A172 (cell line): ENCODE data around the gene SDC1. TPM values are rescaled to one million over a fixed set of nuclear protein-coding genes. Genes with fewer than 3 reads are reported as not detected.
A peak's percentile ranks its signal among the peaks of the same experiment; 100 is the strongest.
"Not testable (repeated sequence)": the region's sequence is repeated elsewhere in the genome, so short reads cannot be mapped to it uniquely, and the experiment has no call there.

ENCODE experiments used
- DNase-seq: peaks from one replicate; pipeline ENCODE4 v3.0.0-alpha.2; 2015; ENCODE audit warnings: low spot score
- total RNA-seq: library from RNA; depleted of rRNA; stranded (reverse); fragments of >200 nt; shearing (Covaris generic); gene quantifications from 2 replicates; pipeline ENCODE4 v1.2.3, GENCODE V29; 2014

SDC1 gene
- total RNA-seq, 1 experiment from 2014 or later: 257 TPM

GRCh38 chr2:20196657-20197161, 28.2 kb downstream of the SDC1 start:
- DNase-seq: no peak

GRCh38 chr2:20196053-20196656, 28.8 kb downstream of the SDC1 start:
- no peak for DNase-seq

- DNase-seq: no peak
Measured at GRCh38 chr2:20195431-20196033, 29.4 kb downstream of the SDC1 start.

DNA sequence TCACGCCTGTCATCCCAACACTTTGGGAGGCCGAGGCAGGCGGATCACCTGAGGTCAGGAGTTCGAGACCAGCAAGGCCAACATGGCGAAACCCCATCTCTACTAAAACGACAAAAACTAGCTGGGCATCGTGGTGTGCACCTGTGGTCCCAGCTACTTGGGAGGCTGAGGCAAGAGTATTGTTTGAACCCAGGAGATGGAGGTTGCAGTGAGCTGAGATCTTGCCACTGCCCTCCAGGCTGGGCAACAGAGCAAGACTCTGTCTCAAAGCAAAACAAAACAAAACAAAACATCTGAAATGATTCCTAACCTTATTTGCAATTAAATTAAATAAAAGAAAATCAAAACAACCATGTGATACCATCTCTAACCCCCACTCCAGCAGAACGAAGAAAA, 29.9 kb downstream of the SDC1 start:
- DNase-seq: not testable (repeated sequence)

GRCh38 chr2:20194097-20195015, 30.6 kb downstream of the SDC1 start:
- no peak for DNase-seq

DNA sequence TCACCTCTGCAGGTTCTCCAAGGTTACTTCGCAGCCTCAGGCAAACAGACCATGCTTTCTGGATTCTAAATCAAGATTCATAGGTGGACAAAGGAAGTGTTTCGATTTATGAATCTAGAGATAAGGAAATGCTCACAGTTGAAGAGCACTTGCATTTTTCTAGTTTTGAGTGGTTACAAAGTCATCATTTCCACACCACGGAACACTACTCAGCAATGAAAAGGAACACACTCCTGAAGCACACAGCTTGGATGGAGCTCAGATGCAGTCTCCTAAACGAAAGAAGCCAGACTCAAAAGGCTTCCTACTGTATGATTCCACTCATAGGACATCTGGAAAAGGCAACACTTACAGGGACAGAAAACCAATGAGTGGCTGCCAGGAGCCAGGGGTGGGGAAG, 31.7 kb downstream of the SDC1 start:
- no peak for DNase-seq

GRCh38 chr2:20192781-20193180, 32.1 kb downstream of the SDC1 start:
- no peak for DNase-seq

DNA sequence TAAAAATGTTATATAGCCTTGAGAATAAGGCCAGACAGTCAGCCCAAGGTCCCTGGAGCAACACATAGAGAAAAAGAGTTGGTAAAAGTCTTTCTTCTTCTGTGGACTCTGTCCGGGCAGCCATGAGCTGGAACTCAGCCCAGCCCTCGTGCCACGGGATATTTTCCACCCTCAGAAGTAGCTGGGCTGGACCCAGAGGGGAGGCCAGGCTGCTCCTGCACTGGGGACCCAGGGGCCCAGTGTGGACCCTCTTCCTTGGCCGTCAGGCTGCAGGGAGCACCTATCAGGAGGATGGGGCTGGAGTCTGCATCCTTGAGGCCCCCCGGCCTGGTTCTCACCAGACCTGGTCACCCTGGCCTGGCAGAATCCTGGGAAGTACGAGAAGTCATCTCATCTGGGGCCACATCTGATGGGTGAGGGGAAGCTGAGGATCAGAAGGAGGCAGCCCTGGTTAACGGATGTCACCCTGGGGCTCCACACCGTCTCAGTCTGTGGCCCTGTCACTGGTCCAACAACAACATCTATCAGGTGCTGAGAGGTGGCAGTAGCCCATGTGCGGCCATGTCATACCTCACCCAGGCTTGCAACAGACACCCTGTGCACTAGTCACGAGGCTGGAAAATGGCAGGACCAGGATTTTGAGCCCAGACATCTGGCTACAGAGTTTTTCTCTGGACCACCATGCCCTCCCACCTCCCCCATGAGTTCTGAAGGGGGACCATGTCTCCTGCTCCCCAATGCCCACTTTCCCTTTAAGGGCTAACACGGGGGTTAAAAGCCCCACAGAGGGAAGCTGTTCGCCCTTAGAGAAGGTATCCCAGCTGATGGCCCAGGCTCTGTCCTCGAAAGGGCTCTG, 33.0 kb downstream of the SDC1 start:
- no peak for DNase-seq

- DNase-seq: peak; percentile 41
Measured at GRCh38 chr2:20190876-20191713, 33.8 kb downstream of the SDC1 start.

DNA sequence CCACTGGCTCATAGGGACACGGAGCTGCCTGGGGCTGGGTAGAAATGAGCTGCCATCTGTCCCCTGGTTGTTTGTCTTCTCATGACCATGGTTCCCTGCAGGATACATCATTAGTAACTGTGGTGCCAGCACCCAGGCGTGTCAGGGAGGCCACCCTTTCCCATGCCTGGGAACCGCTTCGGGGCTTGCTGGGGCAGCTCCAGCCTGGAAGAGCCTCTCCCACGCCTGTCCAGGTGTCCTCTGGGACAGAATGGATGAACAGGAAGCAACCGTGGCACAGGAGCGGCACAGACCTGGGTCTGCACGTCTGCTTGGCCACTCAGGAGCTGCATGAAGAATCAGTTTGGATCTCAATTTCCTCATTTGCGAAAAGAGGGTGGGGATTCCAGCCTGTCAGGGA, 34.8 kb downstream of the SDC1 start:
- DNase-seq: no peak

GRCh38 chr2:20189299-20189931, 35.5 kb downstream of the SDC1 start:
- no peak for DNase-seq

DNA sequence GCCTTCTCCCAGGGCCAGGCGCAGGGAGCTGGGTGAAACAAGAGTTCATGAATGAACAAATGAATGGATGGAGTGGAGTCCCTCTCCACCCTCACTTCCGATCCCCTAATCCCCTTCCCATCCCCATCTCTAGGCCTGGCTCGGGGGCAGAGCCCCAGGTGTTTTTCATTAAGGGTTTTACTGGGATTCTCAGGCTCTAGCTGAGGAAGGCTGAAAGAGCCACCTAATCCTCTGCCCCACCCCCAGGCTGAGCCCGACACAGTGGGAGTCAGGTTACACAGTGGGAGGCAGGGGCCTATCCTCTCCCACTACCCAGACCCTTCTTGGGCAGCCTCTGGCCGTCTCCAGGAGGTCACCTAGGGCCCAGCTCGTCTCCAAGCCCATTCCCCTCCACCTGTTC, 36.1 kb downstream of the SDC1 start:
- no peak for DNase-seq

- DNase-seq: no peak
Measured at GRCh38 chr2:20188201-20188600, 36.7 kb downstream of the SDC1 start.

DNA sequence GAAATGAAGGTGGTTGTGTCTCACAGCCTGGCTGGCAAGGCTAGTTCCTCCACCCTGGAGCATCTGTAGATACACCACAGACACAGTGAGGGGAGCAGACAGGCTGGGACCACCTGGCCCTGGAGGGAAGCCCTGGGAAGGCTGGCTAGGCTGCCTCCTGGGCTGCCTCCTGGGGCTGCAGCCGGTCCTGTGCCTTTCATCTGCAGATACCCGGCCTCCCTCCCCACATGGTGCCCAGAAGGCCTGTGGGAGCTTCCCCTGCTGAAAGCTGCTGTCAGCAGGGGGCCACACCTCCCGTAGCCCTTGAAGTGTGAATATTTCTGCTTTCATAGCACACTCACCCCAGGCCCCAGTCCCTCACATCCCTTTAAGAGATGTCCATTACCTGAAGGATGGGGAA, 37.6 kb downstream of the SDC1 start:
- DNase-seq: no peak

- DNase-seq: no peak
Measured at GRCh38 chr2:20186855-20187187, 38.1 kb downstream of the SDC1 start.

GRCh38 chr2:20186078-20186854, 38.7 kb downstream of the SDC1 start:
- DNase-seq: peak; percentile 98

DNA sequence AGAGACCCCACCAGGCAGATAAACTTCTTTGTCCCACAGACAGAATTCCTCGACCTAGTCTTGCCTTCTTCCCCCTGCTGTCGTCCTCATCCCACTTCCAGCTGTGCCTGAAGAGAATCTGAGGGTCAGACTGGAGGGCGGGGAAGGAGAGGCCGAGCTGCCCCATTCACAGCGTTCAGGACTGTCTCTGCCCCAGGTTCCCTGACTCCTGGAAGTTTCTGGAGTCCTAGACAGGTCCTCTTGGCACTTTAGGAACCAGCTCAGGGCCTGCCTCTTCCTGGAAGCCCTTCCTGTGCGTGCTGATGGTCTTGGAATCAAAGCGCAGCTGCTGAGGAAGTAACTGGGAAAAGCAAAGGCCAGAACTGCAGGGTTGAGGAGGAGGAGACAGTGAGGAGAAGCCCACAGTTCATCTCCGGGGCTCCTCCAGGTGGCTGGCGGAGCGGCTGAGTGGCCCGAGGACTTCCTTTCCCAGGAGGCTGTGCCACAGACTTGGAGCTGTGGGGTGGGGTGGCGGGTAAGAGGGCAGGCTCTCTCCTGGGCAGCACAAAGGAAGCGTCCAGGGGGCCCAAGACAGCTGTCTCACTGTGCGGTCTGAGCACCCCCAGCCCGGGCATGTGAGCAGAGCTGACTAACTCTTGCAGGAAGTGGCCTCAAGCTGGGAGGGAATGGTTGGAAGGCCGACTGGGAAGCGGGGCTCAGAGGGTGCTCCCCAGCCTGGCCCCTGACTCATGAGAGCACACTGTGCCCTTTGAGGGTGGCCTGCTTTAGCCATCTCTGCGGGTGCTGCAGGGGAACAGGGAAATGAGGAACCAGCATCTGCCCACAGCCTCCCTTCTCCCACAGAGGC, 39.5 kb downstream of the SDC1 start:
- DNase-seq: peak; percentile 98

- DNase-seq: peak; percentile 92
Measured at GRCh38 chr2:20184067-20184938, 40.6 kb downstream of the SDC1 start.
